GM12878 (cell line): ENCODE measurements around the gene IL18.

ENCODE experiments used
- CREB1 ChIP-seq: IDR thresholded peaks from 2 replicates; pipeline ENCODE4 v1.6.1; 2012; ENCODE audit warnings: low read depth, mild to moderate bottlenecking, inconsistent platforms
- CTCF ChIP-seq, 3 experiments: IDR thresholded peaks in 2 of 3; conservative IDR thresholded peaks in 1 of 3; 2 replicates each; pipeline ENCODE4 v1.5.1; 2011; ENCODE audit warnings: low read depth in 3 of 3, low read length in 3 of 3, mild to moderate bottlenecking in 3 of 3, control low read depth in 2 of 3, moderate library complexity in 2 of 3, inconsistent platforms in 1 of 3, mixed read lengths in 1 of 3; ENCODE audit not compliant: control insufficient read depth in 2 of 3, insufficient read depth in 1 of 3; ENCODE audit errors: extremely low read depth in 1 of 3
- POLR2A ChIP-seq: IDR thresholded peaks from 2 replicates; pipeline ENCODE4 v1.6.1; 2011; ENCODE audit warnings: low read depth, mild to moderate bottlenecking, low read length
- SPI1 ChIP-seq: IDR thresholded peaks from 2 replicates; pipeline ENCODE4 v1.6.1; 2011; ENCODE audit warnings: low read depth, mild to moderate bottlenecking, low read length, moderate library complexity, borderline replicate concordance; ENCODE audit not compliant: insufficient read depth

GRCh38 chr11:112177589-112177988 is 13.7 kb upstream of the IL18 start:
- TF ChIP-seq POLR2A = no peak
- no peak for TF ChIP-seq SPI1
- TF ChIP-seq CREB1 = no peak
- no peak for TF ChIP-seq CTCF (IDR thresholded peaks at IDR 0.05 in 2 of 3, conservative IDR thresholded peaks at IDR 0.05 in 1 of 3; ENCODE audit: control insufficient read depth in 2 of 3, extremely low read depth in 1 of 3, insufficient read depth in 1 of 3, low read depth in 3 of 3, low read length in 3 of 3)
